GM12875 (cell line): ENCODE results near the gene ZNHIT3.

Experiments
- H3K4me3 ChIP-seq: one replicate; pipeline ENCODE4 v1.5.1; 2011; ENCODE audit warnings: low read depth, low read length, control low read depth
- CTCF ChIP-seq: IDR thresholded peaks from 2 replicates; pipeline ENCODE4 v1.5.1; 2011; ENCODE audit warnings: low read depth, mild to moderate bottlenecking, control low read depth, inconsistent platforms, low read length, moderate library complexity, borderline replicate concordance; ENCODE audit not compliant: insufficient read depth

ZNHIT3 gene

DNA sequence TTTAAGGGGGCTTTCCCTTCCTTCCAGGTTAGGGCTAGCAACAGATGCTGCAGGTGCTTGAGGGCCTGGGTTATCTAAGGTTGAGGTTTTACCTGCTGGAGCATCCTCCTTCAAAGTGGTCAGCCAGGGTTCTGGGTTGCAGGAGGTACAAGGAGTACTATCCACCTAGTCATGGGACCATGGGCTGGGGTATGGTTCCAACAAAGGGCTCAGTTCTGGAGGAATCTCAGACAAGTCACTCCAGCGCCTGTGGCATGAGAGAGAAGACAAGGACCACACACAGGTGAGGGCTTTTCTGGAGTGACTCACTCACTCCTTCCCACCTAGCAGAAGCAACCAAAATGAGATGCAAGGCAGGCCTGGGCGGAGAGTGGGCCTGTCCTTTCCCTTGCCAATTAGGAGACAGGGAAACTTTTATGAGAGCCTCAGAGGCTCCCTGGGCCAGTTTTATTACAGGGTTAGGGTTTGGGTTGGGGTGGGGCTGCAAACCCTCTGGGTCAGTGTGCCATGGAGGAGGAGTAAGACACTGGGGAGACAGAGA, 46.0 kb downstream of the ZNHIT3 start:
- no peak for TF ChIP-seq CTCF
- H3K4me3 ChIP-seq: no peak overlapping the region

GRCh38 chr17:36533935-36534839, 47.7 kb downstream of the ZNHIT3 start:
- TF ChIP-seq CTCF: peak; percentile 78
- H3K4me3 ChIP-seq: peak overlapping the region; percentile 99

DNA sequence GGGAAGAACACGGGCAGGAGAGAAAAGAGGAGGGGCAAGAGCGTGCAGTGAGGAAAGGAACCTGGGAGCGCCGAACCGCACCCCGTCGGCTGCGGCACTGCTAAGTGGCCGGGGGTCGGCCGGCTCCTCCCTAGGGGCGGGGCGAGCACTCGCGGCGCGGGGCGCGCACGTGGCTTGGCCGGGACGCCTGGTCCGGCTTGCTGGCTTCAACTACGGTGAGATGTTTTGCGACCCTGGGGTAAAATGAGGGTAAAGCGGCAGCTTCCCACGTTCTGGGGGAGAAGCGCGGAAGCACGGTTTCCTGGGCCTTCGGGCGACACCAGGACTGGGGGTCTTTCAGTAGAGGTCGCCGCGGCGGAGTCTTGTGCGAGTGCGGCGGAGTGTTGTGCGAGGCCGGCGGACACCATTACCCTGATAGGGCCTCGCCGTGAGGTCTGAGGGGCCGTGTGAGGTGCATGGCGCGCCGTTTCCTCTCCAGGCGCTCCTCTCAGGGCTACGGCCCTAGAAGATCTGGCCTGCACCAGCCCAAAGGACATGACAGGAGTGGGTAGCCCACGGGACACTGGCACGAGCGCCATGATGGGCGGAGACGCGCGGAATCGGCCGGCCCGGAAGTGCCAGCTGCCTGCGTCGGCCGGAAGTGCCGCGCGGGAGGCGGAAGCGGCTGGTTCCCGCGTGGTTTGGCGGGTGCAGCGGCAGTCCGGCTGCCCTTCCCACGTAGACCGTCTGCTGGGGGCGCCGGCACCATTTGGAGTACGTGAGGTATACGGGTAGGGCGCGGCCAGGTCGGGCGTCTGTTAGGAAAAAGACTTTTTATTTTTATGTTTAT, 48.6 kb downstream of the ZNHIT3 start, which contains the start of the genes MYO19 and PIGW:
Gene MYO19 (minus strand): TSS at position 29 of the 829 bp plus-strand sequence. CDS start 2,330 bp downstream, outside the sequence.
Gene PIGW (plus strand): TSS at position 148 of the 829 bp plus-strand sequence. CDS start 2,115 bp downstream, outside the sequence.
- TF ChIP-seq CTCF: no peak

DNA sequence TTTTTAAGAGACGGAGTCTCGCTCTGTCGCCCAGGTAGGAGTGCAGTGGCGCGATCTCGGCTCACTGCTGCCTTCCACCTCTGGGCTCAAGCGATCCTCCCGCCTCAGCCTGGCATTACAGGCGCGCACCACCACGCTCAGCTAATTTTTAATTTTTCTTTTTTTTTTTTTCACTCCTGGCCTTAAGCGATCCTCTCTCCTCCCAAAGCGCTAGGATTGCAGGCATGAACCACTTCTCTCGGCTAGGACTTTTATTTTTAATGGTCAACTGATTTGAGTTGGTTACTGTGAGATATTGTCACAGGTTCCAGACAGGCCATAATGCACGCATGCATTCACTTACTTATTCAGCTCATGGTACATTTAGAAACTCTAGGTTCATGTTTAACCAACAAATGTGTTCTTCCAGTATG, 49.2 kb downstream of the ZNHIT3 start:
- no peak for TF ChIP-seq CTCF
- H3K4me3 ChIP-seq: peak overlapping the region; percentile 99

More for the DNA sequence above, 48.6 kb downstream of the ZNHIT3 start, which contains the start of the genes MYO19 and PIGW:
- peak within 1 kb of the TSS; percentile 99 for H3K4me3 ChIP-seq

DNA sequence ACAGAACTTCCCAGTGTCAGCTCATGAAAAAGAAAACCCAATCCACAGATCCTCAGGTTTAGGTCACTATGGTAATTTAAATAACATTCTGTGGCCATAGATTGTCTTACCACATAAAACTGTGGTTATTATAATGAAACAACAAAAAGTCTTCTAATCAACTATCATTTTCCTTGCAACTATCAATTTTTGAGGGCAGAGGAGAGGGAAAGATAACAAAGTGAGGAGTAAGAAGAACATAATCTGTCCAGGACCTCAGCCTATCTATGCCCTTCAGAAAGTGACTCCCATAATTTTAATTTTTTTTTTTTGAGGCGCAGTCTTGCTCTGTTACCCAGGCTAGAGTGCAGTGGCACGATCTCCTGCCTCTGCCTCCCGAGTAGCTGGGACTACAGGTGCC, 54.2 kb downstream of the ZNHIT3 start:
- TF ChIP-seq CTCF: no peak
- no peak overlapping the region for H3K4me3 ChIP-seq

DNA sequence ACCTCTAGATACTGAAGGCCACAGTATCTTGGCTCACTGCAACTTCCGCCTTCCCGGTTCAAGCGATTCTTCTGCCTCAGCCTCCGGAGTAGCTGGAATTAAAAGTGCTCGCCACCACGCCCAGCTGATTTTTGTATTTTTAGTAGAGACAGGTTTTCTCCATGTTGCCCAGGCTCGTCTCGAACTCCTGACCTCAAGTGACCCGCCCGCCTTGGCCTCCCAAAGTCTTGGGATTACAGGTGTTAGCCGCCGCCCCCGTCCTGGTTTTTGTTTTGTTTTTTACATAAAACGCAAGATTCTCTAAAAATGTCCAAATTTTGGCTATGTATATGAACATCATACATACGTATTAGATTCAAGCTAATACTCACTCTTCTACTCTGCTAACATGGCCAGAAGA, 56.3 kb downstream of the ZNHIT3 start:
- TF ChIP-seq CTCF: no peak
- H3K4me3 ChIP-seq: no peak overlapping the region
